ENCODE results near the gene TEX264. TPM values are rescaled to one million over a fixed set of nuclear protein-coding genes. Genes with fewer than 3 reads are reported as not detected.
A peak's percentile ranks its signal among the peaks of the same experiment; 100 is the strongest.

TEX264 gene
- total RNA-seq, 1 donor from 2014 or later = 71.1 TPM

DNA sequence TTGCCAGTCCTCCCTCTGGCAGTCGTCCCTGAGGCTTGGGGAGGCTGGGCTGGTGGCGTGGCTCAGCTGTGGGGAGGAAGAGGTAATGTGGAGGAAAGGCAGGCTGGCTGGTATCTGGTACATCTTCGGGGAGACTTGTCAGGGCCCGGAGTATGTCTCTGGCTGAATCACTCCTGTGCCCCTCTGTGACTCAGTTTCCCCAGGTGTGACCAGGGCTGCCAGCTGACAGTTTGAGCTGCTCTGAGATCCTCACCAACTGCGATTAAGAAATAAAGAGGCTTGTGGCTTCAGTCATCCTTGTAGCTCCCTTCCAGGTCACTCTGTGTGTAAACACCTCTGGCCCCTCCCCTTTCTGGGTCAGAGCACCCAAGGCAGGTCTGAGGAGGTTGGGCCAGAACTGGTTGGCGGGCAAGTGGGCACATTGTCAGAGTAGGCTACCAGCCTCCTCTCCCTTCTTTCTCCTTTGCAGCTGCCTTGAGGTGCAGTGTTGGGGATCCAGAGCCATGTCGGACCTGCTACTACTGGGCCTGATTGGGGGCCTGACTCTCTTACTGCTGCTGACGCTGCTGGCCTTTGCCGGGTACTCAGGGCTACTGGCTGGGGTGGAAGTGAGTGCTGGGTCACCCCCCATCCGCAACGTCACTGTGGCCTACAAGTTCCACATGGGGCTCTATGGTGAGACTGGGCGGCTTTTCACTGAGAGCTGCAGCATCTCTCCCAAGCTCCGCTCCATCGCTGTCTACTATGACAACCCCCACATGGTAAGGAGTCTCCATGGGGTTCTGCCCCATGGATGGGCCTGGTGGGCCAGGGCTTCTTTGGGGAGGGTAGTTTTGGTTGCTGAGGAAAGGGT lies 3.0 kb downstream of the TEX264 start:
- DNase-seq (ENCODE audit: low read depth) = peak; percentile 50

DNA sequence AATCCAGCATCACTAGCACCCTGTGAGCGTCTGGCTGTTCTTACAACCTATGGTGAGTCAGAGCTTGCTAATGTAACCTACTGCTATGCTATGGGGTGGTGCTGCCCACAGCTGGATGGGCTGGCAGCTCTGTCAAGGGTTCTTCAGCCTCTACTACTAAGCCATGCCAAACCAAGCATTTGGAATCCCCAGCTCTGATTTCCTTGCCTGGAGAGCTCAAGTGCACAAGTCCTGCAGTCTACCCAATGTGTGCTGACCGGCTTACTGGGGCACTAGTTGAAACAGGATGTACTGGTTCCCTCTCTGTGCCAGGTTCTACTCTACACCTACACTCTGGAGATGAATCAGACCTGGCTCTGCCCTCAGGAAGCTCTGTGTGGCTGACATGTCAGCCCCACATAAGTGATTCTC lies 4.2 kb downstream of the TEX264 start:
- DNase-seq (ENCODE audit: low read depth) = peak; percentile 85

GRCh38 chr3:51676102-51676640 lies 5.1 kb downstream of the TEX264 start:
- no peak for DNase-seq (ENCODE audit: low read depth)

DNA sequence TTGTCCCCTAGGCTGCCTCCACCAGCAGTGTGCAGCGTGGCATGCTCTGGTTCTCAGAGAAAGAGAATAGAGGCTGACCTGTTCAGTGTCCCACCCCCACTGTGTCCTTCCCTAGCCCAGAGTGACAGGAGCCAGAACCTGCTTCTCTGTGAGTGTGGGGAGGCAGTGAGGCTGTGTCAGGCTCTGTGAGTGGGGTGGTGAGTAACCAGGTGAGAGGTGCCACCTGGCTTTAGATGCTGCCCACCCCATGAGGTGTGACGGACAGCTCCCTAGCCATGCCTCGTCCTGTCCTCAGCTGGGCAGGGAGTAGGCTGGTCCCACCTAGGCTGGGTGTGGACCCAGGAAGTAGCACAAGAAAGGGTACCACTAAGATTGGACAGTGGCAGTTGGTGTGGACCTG lies 6.3 kb downstream of the TEX264 start:
- DNase-seq (ENCODE audit: low read depth) = no peak

GRCh38 chr3:51678186-51678585 lies 7.1 kb downstream of the TEX264 start:
- no peak for DNase-seq (ENCODE audit: low read depth)

DNA sequence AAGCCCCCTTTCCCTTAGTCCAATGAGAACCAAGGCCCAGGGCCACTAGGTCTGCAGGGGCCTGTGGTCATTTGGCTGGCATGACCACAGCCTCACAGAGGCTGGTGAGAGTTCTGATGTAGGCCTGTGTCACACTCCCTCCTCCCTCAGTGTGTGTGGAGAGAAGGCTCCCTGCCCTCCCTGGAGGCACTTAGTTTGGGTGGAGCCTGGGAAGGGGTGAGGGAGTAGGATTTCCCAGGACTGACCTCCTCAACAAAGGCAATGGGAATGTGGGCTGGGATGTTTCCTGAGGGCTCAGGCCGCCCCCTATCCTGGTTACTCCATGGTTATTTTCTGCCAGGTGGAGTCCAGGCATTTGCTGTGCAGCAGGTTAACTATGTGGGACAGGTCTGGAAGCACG lies 7.6 kb downstream of the TEX264 start:
- DNase-seq (ENCODE audit: low read depth) = no peak

DNA sequence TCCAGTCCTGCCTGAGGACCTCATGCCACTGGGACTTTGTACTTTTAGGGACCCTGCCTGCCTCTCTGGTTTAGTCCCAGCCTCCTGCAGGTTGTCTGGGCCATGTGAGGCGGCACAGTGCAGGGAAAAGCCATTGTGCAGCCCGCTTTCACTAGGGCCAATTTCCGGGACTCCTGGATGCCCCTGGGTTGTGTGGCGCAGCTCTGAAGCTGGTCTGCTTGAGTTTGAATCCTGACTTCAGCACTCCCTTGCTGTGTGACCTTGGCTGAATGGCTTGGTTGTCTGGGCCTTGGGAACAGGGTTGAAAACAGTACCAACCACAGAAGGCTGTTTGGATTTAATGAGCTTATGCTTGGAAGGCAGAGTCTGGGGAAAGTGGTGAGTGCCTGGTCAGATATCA lies 8.3 kb downstream of the TEX264 start:
- DNase-seq (ENCODE audit: low read depth) = no peak

DNA sequence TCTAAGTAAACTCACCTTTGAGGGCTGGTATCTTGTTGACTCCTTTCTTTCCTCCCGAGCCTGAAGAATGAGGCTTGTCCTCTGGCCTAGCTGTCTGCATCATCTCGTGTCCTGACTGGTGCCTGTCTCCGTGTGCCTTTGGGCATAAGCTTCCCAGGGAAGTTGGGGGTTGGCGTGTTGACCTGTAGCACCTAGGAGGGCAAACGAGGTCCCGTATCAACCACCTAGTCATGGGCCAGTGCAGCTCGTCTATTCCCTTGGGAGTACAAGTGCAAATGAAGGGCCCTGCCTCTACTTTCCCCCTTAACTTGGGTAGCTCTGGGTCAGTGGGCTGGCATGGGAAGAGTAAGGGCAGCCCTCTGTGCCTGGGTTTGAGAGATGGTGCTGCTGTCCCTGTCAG lies 8.7 kb downstream of the TEX264 start:
- DNase-seq (ENCODE audit: low read depth) = no peak

DNA sequence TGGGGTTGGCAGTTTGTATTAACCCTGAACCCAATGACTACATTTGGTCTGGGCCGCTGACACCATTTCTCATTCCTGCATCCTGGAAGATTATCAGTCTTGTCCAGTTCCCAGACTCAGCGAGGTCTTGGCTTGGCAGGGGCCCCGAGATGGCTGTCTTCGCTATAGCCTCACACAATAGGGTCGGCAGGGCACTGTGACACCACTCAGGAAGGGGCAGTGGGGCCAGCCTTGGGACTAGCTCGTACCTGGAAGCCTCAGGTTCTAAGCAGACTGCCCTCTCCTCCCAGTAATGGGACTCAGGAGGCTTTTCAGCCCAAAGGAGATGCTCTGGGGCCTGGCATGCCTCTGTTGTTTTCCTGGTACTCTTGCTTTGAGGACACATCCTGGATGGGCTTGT lies 9.1 kb downstream of the TEX264 start:
- DNase-seq (ENCODE audit: low read depth) = no peak

- no peak for DNase-seq (ENCODE audit: low read depth)
These were observed 9.7 kb downstream of the TEX264 start for GRCh38 chr3:51680663-51681230.

- no peak for DNase-seq (ENCODE audit: low read depth)
These were observed 10.4 kb downstream of the TEX264 start for GRCh38 chr3:51681453-51681852.

GRCh38 chr3:51682079-51682478 lies 11.0 kb downstream of the TEX264 start:
- peak; percentile 83 for DNase-seq (ENCODE audit: low read depth)

DNA sequence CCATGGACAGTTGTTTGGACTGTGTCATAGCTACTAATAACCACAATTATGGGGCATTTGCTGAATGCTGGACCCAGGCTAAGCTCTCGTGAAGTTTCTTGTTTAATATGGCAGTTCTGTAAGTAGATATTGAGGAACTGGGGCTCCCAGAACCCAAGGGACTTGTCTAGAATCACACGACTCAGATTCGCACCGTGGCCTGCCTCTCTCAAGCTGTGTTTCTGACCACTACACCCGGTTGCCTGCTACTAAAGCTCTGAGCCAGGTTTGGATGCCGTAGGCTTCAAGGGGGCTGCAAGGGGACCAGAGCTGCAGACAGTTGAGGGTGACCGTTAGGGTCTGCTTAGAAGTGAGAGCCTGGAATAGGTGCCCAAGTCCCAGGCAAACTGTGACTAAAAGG lies 11.5 kb downstream of the TEX264 start:
- DNase-seq (ENCODE audit: low read depth) = no peak

DNA sequence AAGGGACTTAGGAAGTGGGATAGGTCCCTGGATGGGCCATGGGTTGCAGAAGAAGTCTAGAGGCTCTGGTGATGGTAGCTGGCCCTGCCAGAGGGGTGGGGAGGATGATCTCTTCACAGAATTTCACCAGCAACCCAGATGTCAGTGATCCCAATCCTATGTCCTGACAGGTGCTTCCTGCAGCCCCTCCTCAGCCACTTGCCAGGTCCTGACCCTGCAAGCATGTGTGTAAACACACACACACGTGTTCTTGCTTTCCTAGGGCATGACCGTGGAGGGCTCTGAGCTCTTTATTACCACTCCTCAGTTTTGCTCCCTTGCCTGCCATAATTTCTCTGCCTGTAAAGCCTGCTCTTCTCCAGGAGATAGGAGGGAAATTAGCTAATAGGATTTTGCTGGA lies 12.5 kb downstream of the TEX264 start:
- DNase-seq (ENCODE audit: low read depth) = no peak

DNA sequence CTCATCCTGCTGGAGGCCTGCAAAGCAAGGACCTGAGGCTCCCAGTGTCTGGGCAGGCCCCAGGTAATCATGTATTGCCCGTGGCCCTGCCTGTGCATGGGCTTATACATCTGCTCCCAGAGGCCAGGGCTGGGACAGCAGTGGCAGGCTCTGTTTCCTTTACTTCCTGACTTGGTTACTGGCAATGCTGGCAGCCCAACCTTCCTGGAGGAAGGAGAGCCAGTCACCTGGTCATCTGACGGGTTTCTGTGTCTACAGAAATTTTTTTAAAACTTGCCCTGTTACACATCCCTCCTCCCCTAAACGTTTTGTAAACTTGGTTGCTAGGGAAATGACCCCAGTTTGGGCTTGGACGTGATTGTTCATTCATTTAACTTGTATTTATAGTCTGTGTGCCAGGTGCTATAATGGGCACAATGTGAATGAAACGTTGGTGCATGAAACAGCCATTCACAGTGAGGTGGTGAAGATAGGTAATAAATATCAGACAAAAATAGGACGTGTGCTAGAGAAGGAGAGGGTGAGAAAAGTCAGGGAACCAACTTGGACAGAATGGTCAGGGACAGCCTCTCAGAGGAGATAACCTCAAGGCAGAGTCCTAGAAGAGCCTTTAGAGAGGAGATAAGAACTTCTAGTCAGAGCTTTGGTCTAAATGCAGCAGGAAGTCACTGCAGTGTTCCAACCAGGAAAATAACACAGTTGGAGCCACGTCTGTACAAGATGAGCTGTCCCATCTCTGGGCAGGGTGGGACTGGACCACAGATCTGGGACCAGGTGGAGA lies 14.1 kb downstream of the TEX264 start:
- peak; percentile 18 for DNase-seq (ENCODE audit: low read depth)

DNA sequence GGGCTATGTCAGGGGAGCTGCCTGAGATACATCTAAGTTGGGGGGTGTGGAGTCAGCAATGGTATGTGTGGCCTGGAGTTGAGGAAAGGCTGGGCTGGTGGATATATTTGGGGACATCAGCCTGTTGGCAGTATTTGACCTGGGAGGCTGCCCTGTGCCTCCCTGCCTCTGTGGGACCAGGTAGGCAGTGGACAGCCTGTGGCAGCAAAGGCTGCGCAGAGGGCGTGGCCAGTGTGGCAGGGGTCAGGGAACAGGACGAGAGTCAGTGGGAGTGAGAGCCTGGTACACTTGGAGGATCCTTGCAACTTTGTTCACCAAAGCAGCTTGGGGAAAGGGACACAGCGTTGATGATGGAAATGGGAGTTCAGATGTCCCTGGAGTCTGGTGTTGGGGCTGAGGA lies 15.0 kb downstream of the TEX264 start:
- DNase-seq (ENCODE audit: low read depth) = no peak

DNA sequence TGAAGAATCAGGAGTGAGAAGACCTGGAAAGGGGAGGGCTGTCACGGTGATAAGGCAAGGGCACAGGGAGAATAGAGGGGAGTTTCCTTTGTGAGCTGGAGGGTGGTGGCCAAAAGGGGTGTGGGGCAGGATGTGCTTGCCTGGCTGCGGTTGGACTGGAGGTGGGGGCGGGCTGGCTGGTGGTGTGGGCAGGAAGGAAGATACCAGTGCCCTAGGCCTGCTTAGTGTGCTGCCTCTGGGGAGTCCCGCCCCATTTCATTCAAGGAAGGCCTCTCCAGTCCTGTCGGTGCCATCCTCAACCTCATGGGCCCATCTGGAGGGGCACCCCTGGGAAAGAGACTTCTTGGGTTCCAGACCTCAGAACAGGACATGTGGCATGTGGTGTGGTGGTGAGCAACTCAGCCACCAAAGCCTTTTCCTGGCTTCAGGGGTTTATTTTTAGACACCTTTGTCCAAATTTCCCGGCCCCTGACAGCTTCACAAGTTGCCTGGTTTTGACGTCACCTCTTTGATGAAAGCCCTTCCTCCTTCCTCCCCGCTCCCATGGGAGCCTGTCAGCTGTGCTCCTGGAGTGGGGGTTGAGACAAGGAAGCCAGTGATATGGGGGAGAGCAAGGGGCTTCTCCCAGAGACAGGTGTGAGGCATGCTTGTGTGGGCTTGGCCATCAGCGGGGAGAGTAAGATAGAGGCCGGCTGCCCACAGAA lies 15.6 kb downstream of the TEX264 start:
- DNase-seq (ENCODE audit: low read depth) = no peak

- no peak for DNase-seq (ENCODE audit: low read depth)
These were observed 16.6 kb downstream of the TEX264 start for GRCh38 chr3:51687431-51688205.

- no peak for DNase-seq (ENCODE audit: low read depth)
These were observed 17.2 kb downstream of the TEX264 start for GRCh38 chr3:51688206-51688600.

DNA sequence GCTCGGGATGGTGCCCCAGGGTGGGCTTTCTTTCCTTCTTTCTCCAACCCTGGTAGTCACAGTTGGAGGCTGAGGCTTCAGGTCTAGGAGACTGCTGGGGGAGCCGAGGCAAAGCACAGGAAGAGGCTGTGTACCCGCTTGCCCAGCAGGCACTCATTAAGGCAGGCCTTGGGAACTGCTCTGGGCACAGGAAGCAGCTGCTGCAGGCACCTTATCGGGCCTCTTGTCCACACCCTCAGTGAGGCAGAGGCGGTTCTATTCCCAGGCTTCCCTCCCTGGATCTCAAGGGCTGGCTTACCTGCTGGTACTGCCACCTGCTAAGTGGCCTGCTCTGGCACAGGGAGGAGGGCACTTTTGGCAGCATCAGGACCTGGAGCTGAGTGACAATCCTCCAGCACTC lies 20.0 kb downstream of the TEX264 start:
- no peak for DNase-seq (ENCODE audit: low read depth)

- DNase-seq (ENCODE audit: low read depth) = no peak
These were observed 20.9 kb downstream of the TEX264 start for GRCh38 chr3:51691949-51692348.
